Activated CD8-positive, alpha-beta memory T cell treated with anti-CD3 and anti-CD28 coated beads for 4 hours (primary cell): Measurements from ENCODE around the gene HOXA1.

Source experiments
- DNase-seq, 2 donors: peaks; one replicate each; pipeline ENCODE4 v3.0.0-alpha.2; 2020; ENCODE audit warnings: low read depth in 2 of 2

The HOXA1 gene

GRCh38 chr7:27131390-27131819, 35.6 kb upstream of the HOXA1 start:
- DNase-seq = no peak

GRCh38 chr7:27130540-27131389, 35.0 kb upstream of the HOXA1 start, which contains the start of gene HOXA4:
HOXA4 (minus strand) TSS chr7:27130757; CDS start chr7:27130733, 24 bp downstream.
- peak; percentile 39 to 54 for DNase-seq

- DNase-seq = no peak
Observed at GRCh38 chr7:27129729-27130539, 34.1 kb upstream of the HOXA1 start.

- DNase-seq = no peak
Observed at GRCh38 chr7:27128776-27129728, 33.3 kb upstream of the HOXA1 start.

- no peak for DNase-seq
Observed at GRCh38 chr7:27128034-27128433, 32.2 kb upstream of the HOXA1 start.

GRCh38 chr7:27126596-27127327, 31.0 kb upstream of the HOXA1 start:
- DNase-seq = no peak

- no peak for DNase-seq
Observed at GRCh38 chr7:27125986-27126394, 30.2 kb upstream of the HOXA1 start.

GRCh38 chr7:27124902-27125689, 29.3 kb upstream of the HOXA1 start:
- DNase-seq = no peak

GRCh38 chr7:27124096-27124901, 28.5 kb upstream of the HOXA1 start:
- DNase-seq = no peak

- DNase-seq = no peak
Observed at GRCh38 chr7:27123477-27124053, 27.8 kb upstream of the HOXA1 start.

- DNase-seq = no peak
Observed at GRCh38 chr7:27123007-27123476, 27.2 kb upstream of the HOXA1 start.

GRCh38 chr7:27122077-27122910, 26.5 kb upstream of the HOXA1 start:
- DNase-seq = no peak

- no peak for DNase-seq
Observed at GRCh38 chr7:27121684-27122076, 25.9 kb upstream of the HOXA1 start.

GRCh38 chr7:27119412-27119911, 23.7 kb upstream of the HOXA1 start:
- DNase-seq = no peak

GRCh38 chr7:27118580-27118979, 22.8 kb upstream of the HOXA1 start:
- no peak for DNase-seq

- DNase-seq = no peak
Observed at GRCh38 chr7:27117887-27118491, 22.2 kb upstream of the HOXA1 start.
